SK-N-MC (cell line): ENCODE results near the gene ATL1.
A peak's percentile ranks its signal among the peaks of the same experiment; 100 is the strongest.
"Not testable (repeated sequence)": the region's sequence is repeated elsewhere in the genome, so short reads cannot be mapped to it uniquely, and the experiment has no call there.

Experiments used
- DNase-seq: peaks from one replicate; pipeline ENCODE4 v3.0.0-alpha.2; 2011; ENCODE audit warnings: low read depth, low spot score
- H3K27ac ChIP-seq: fragments of 200-600 bp; sonication (generic); 2 replicates; pipeline ENCODE4 v1.5.1; 2016; ENCODE audit warnings: mixed run types
- H3K36me3 ChIP-seq: fragments of 200-600 bp; sonication (generic); 2 replicates; pipeline ENCODE4 v1.6.1; 2017; ENCODE audit warnings: antibody characterized with exemption, low read length, mixed read lengths; ENCODE audit not compliant: insufficient read depth
- H3K4me3 ChIP-seq: fragments of 200-600 bp; sonication (generic); 2 replicates; pipeline ENCODE4 v1.5.1; 2016
- H3K9ac ChIP-seq: fragments of 200-600 bp; sonication (generic); 2 replicates; pipeline ENCODE4 v1.8.0; 2017; ENCODE audit warnings: mixed run types, mixed read lengths; ENCODE audit not compliant: insufficient read length
- H3K9me3 ChIP-seq: fragments of 200-600 bp; sonication (generic); 2 replicates; pipeline ENCODE4 v1.6.1; 2017; ENCODE audit warnings: low read depth, mild to moderate bottlenecking, antibody characterized with exemption, low read length, moderate library complexity, mixed read lengths
- EZH2 ChIP-seq: fragments of 200-600 bp; sonication (generic); IDR thresholded peaks from one replicate; pipeline ENCODE4 v1.6.1; 2017; ENCODE audit warnings: antibody characterized with exemption
- FOXP2 ChIP-seq: optimal IDR thresholded peaks from 2 replicates; pipeline ENCODE3; 2011; ENCODE audit warnings: mild to moderate bottlenecking, moderate library complexity; ENCODE audit not compliant: insufficient read depth; ENCODE audit errors: extremely low read length, control extremely low read depth
- POLR2AphosphoS5 ChIP-seq: IDR thresholded peaks from 2 replicates; pipeline ENCODE4 v1.6.1; 2012; ENCODE audit warnings: mild to moderate bottlenecking, low read depth, low read length, borderline replicate concordance

Gene ATL1

DNA sequence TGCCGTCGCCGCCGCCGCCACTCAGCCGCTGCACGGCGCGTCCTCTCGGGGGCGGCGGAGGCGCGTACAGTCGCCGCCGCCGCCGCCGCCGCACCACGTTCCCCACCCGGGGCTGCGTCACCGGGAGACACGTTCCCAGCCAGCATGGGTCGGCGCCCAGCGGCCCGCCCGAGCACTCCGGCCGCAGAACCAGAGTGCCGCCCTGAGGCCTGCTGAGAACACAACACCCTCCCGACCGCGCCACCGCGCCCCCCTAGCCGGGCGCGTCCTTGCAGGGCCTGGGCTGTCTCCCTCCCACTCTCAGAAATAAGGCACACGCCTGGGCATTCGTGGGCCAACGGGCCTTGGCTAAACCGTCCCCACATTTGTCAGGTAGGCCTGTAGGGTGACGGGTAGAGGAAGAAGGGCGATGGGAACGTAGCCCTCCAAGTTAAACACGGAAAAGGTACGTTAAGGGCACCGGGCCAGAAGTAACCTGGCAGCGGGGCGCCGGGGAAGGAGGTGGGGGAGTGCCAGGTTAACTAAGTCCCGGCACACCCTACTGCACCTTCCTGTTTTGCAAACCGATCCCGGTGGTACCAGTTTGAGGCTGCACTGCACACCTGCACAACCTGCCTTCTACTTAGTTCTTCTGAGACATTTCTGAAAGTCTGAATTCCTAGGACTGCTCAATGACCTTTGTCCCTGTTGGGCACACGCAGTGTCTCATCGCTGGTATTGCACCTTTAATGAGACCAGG, 27.3 kb upstream of the ATL1 start, which contains the start of gene MAP4K5:
Gene MAP4K5 (minus strand): TSS at position 68 of the 739 bp plus-strand sequence. CDS start 520 bp downstream, outside the sequence.
- Histone ChIP-seq H3K27ac (peak within 1 kb of the TSS; percentile 39; the same call in 1 of the 2 replicates), H3K36me3 (peaks cover 5% of the 10 kb centered on the region; the same call in 1 of the 2 replicates), H3K9me3 (no peaks in the 10 kb centered on the region), H3K9ac (peak within 1 kb of the TSS; percentile 88), H3K4me3 (peak within 1 kb of the TSS; percentile 93)
- peak; percentile 73 for TF ChIP-seq FOXP2
- TF ChIP-seq EZH2 = no peak
- TF ChIP-seq POLR2AphosphoS5 = no peak
- DNase-seq = no peak

GRCh38 chr14:50533241-50533705, 26.7 kb upstream of the ATL1 start:
- Histone ChIP-seq H3K36me3 (peaks cover 5% of the 10 kb centered on the region; the same call in 1 of the 2 replicates), H3K9ac (peak overlapping the region; percentile 88), H3K27ac (no peak overlapping the region), H3K4me3 (peak overlapping the region; percentile 93), H3K9me3 (no peaks in the 10 kb centered on the region)
- DNase-seq = no peak
- no peak for TF ChIP-seq FOXP2
- TF ChIP-seq EZH2 = no peak
- no peak for TF ChIP-seq POLR2AphosphoS5

- no peaks in the 10 kb centered on the region for H3K9me3 ChIP-seq
- peaks cover 2% of the 10 kb centered on the region; the same call in 1 of the 2 replicates for H3K36me3 ChIP-seq
- no peak overlapping the region for H3K9ac ChIP-seq
- no peak overlapping the region for H3K4me3 ChIP-seq
- TF ChIP-seq FOXP2 = no peak
- TF ChIP-seq POLR2AphosphoS5 = no peak
- TF ChIP-seq EZH2 = no peak
- no peak for DNase-seq
- no peak overlapping the region for H3K27ac ChIP-seq
Measured at GRCh38 chr14:50533806-50534205, 26.1 kb upstream of the ATL1 start.

DNA sequence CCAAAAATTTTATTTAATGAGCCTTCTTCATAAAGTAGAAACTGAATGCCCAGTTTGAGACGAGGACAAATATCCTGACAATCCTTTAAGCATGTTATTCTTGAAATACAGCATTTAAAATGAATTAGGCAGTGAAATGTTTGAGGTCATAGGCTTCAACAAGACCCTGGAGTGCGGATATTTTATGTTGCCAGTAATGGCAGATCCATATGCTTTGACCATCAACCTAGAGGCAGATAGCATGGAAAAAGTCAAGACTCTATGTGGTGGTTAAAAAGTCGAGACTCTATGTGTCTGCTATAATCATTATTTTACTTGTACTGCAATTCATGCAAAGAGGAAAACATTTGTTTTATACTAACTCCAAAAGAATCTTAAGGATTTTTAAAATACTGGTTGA, 25.5 kb upstream of the ATL1 start:
- H3K4me3 ChIP-seq = no peak overlapping the region
- H3K36me3 ChIP-seq = no peaks in the 10 kb centered on the region
- H3K27ac ChIP-seq = no peak overlapping the region
- H3K9me3 ChIP-seq = no peaks in the 10 kb centered on the region
- no peak overlapping the region for H3K9ac ChIP-seq
- DNase-seq = no peak
- TF ChIP-seq EZH2 (no peak), POLR2AphosphoS5 (no peak), FOXP2 (no peak)

DNA sequence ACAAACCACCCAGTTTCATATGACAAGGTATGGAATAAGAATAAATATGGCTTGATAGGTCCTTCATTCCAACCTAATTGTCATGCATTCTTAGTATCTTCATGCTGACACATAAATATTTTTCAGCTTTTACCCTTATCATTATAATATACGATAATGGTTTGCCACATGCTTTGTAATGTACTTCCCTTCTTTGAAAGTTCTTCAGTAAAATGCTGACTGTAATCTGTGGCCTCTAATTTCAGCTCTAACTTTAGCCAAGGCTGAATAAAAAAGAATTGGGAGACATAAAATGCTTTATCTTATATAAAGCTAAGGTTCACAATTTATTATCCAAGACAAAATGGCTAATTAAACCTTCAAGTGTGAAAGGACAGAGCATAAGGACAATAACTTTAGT, 24.9 kb upstream of the ATL1 start:
- Histone ChIP-seq H3K4me3 (no peak overlapping the region), H3K36me3 (no peaks in the 10 kb centered on the region), H3K27ac (no peak overlapping the region), H3K9ac (no peak overlapping the region), H3K9me3 (no peaks in the 10 kb centered on the region)
- TF ChIP-seq FOXP2 = no peak
- TF ChIP-seq EZH2 = no peak
- no peak for TF ChIP-seq POLR2AphosphoS5
- DNase-seq = no peak

DNA sequence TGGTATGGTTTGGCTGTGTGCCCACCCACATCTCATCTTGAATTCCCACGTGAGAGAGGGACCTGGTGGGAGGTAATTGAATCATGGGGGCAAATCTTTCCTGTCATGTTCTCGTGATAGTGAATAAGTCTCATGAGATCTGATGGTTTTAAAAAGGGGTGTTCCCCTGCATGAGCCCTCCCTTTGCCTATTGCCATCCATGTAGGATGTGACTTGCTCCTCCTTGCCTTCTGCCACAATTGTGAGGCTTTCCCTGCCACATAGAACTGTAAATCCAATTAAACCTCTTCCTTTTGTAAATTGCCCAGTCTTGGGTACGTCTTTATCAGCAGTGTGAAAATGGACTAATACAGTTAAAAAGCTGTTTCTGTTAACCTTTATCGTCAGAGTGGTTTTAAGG, 21.9 kb upstream of the ATL1 start:
- not testable (repeated sequence) for H3K27ac ChIP-seq, H3K36me3 ChIP-seq, H3K4me3 ChIP-seq, H3K9ac ChIP-seq, DNase-seq, H3K9me3 ChIP-seq

DNA sequence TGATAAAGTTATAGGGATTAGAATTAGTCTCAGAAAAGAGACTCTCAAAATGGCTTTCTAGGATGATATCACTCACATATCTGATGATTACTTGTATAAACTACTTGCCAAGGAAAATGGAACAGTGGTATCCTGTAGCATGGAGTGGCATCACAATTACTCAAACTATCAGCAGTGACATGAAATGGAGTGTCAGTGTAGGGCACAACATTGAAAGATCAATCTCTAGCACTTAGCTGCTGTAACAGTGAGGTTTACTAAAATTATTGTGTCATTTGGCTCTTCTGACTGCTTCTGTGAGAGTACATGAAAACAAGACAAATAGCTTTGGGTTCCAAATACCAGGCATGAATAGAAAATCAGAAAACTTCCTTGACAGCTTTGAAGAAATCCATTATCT, 20.9 kb upstream of the ATL1 start:
- Histone ChIP-seq H3K9ac (no peak overlapping the region), H3K36me3 (no peaks in the 10 kb centered on the region), H3K4me3 (no peak overlapping the region), H3K27ac (no peak overlapping the region), H3K9me3 (no peaks in the 10 kb centered on the region)
- no peak for TF ChIP-seq EZH2
- TF ChIP-seq FOXP2 = no peak
- TF ChIP-seq POLR2AphosphoS5 = no peak
- DNase-seq = no peak

DNA sequence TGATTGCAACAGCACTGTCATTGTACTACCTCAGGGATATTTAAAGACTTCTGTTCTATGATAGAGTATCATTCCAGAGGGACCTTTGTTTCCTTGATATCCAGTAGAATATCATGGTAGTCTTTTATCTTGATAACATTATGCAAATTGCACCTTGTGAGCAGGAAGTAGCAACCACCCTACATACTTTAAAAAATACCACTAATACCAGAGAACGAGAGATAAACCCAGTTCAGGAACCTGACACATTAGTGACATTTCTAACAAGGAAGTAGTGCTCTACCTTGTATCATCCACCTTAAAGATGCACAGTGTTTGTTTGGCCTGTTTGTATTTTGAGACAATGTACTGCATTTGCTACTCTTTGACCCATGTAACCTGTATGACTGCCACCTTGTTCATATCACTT, 18.8 kb upstream of the ATL1 start:
- H3K27ac ChIP-seq = no peak overlapping the region
- DNase-seq = no peak
- no peaks in the 10 kb centered on the region for H3K9me3 ChIP-seq
- no peaks in the 10 kb centered on the region for H3K36me3 ChIP-seq
- H3K4me3 ChIP-seq = no peak overlapping the region
- TF ChIP-seq FOXP2 = no peak
- no peak for TF ChIP-seq EZH2
- TF ChIP-seq POLR2AphosphoS5 = no peak
- H3K9ac ChIP-seq = no peak overlapping the region

- no peak overlapping the region for H3K27ac ChIP-seq
- H3K4me3 ChIP-seq = no peak overlapping the region
- no peak overlapping the region for H3K9ac ChIP-seq
- DNase-seq = peak; percentile 44
- H3K36me3 ChIP-seq = no peaks in the 10 kb centered on the region
- H3K9me3 ChIP-seq = no peaks in the 10 kb centered on the region
- TF ChIP-seq EZH2 = no peak
- no peak for TF ChIP-seq FOXP2
- no peak for TF ChIP-seq POLR2AphosphoS5
Measured at GRCh38 chr14:50542941-50543418, 17.0 kb upstream of the ATL1 start.
